HG03066 (cell line): ENCODE measurements around the gene MOCS2.
"Not testable (repeated sequence)": the region's sequence is repeated elsewhere in the genome, so short reads cannot be mapped to it uniquely, and the experiment has no call there.

Experiments
- ATAC-seq: cut with Tn5 transposase; IDR thresholded peaks from one replicate; pipeline ENCODE4 v1.9.1; 2021; ENCODE audit warnings: low read depth; ENCODE audit not compliant: unreplicated experiment

MOCS2 gene, protein sequence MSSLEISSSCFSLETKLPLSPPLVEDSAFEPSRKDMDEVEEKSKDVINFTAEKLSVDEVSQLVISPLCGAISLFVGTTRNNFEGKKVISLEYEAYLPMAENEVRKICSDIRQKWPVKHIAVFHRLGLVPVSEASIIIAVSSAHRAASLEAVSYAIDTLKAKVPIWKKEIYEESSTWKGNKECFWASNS

DNA sequence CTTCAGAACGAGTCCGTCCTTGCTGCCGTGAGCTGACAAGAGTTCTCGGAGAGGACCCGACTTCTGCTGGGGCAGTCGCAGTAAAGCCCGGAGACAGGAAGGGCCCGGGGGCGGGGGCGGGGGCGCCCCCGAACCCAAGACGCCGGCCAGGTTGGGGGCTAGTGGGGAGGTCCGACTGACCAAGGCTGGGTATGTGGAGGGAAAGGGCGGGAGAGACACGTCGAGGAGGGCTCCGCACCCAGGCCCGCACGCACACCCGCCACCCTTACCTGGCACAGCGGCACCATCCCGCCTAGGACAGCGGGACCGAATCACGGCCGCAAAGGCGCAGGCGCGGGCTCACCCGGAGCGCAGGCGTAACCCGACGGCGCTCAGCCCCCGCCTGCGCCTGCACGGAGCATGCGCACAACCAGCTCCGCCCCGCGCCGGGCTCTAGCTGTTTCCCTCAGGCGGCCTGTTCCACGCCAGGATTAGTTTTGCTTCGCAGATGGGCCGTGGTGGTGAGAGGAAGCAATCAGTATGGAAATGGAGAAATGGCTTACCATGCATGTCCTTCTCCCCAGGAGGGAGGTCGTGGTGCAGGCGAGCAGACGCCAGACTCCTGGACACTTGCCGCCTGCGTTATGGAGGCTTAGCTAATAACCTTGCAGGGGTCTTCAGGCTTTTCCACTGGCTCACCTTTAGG, at the start of gene MOCS2:
Gene MOCS2 (minus strand): TSS at position 315 of the 685 bp plus-strand sequence. CDS start 2,583 bp downstream, outside the sequence.
- peak; percentile 92 for ATAC-seq

DNA sequence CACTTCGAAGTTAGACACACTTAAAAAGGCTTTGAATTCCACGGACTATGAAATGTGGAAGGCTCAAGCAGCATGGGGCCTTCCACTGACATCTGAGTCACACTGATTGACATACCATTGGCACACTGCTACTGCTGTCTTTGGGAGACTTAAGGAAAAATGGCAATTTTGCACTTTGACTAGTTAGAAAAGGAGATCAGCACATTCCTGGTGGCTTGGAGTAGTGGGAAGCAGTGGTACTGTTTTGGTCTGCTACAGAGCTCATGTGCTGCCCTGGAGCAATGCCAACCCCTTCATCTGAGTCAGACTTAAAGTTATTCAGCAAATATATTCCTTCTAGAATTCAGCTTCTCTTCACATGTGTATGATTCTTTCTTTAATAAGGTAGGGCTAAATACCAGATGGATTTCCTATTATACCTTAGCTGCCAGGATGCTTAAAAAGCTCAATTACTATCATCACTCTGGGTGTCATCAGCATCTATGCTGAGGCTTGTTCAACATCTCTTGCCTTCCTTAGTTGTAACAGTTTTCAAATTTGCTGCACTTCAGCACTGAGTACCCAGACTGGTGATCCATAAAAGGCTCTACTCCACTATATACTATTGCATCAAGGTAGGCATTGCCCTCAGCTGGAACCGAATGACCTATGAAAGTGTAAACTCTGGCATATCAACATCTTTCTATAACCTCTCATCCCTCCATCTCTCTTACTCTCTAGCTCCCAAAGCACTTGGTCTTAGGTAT, 42.3 kb upstream of the MOCS2 start:
- ATAC-seq: no peak

DNA sequence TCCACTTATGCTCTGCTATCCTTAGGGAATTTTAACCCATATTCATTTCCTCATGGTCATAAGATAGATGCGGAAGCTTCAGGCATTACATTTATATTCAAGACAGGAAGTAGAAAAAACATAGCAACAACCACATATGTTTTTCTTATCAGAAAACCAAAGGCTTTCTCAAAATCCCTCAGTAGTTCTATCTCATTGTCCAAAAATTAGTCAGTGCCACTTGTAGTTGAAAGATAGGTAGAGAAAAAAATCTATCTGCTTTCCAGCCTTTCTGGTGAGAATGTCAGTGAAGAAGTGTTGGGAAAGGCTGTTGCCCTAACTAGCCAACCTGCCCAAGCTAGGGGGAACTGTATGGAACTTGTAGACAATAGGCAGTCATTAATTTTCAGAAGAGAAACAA, 23.5 kb upstream of the MOCS2 start:
- ATAC-seq: no peak

DNA sequence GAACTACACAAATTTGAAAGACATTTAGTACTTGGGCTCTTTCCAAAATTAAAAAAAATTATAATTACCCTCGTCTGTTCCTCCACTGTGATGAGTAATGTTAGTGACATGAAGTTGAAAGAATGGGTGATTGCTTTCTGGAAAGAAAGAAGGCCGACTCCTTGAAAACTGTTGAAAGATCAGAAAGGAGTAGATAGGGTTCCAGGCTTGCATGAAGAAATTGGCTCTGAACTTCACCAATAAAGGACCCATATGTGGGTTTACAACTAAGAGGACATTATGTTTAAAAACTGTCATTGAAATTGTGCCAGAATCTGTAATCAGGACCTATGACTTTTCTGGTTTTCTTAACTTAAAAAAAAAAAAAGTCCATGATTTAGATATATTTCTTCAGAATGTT, 20.7 kb upstream of the MOCS2 start:
- ATAC-seq: no peak

DNA sequence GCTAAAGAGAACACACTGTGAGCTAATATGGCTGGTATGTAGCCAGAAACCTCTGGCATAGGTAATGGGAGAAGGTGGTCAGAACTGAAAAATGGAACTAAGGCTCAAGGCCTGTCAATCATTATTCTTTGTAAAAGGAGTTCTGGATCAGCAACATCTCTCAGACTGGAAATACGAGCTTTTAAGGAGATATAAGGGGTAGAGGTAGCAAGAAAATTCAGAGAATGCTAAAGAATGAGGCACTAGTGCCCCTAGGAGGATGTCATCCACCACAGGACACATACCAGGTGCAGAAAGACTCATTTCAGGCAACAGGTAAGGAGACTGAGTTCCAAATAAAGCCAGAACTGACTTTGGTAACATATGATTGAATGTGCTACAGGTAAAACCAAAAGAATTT, 18.9 kb upstream of the MOCS2 start:
- ATAC-seq: no peak

DNA sequence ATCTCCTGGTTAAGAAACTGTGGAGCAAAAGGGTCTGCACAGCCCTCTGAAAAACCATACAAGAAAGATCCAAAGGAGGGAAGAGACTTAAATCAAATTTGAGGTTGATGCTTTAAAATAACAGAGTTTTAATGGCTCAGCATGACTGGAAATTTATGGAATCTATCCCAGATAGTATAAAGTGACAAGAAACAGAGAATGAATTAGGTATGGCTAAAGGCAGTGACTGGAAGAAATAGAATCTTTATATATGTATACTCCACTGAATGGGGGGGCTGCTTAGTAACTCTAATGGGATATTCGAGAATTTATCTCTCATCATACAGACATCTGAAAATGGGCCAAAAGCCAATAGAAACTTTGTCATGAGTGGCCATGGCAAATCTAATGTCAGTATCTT, 17.6 kb upstream of the MOCS2 start:
- no peak for ATAC-seq

DNA sequence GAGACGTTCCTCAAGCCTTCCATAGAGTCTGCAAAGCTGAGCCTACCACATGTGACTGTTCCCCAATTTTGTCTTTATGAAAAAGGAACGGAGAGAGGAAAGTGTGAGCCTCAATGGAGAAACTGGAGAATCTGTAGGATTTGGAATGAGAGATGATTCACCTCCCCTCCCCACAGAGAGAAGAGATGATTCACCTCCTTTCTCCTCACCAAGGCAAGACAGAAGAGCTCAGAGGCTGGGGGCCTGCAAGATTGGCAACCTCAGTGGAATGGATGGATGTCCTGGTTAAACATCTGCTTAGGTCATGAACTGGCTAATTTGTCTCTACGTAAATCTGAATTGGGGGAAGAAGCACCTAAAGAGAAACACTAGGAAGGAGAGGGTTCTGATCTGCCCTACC, 17.0 kb upstream of the MOCS2 start:
- ATAC-seq: no peak

DNA sequence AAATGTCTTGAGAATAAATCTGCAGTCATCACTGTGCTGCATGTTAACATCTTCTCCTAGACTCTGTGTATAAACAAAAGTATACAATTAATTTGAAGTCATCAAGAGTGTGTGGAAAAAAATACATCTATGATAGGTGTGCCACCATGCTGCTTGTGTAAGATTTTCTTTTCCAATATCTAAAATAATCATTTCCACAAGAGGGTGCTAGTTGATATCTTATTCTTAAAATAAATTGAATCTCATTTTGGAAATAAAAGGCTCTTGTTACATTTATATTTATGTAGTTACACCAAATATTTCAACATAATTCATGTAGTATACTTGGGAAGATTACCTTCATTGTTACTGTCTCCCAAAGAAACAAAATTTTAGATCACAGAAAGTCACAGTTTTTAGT, 14.1 kb upstream of the MOCS2 start:
- ATAC-seq: no peak

DNA sequence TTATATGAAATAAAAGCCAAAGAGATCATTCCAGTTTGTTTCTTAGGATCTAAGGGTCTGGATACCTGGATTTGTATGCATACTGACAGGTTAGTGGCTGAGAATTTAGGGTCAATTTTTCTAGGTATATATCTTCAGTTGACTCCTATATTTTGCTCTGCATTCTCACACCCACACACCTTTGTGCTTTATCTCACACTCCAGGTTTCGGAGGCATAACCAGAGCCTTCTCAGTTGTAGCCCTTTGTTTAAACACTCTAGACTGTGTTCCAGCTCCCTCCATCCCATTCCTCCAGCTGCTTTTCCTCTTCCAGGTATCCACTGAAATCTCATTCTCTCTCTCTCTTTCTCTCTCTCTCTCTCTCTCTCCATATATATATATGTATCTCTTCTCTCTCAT, 10.6 kb upstream of the MOCS2 start:
- ATAC-seq: no peak

DNA sequence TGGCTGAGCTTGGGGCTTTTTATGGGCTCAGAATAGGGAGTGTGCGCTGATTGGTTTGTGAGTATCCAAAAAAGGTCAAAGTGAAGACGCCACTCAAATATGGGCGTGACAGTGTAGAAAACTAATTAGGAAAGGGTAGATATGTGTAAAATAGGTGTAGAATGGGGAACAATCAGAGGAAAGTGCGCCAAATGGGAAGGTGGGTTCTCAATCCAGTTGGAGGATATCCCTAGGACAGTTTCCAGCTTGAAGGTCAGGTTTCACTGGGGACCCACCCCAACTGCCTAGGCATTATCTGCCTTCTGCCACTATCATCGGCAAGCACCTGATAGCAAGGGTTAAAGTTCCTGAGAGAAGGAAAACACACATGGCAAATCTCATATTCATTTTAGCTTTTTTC, 9.3 kb upstream of the MOCS2 start:
- no peak for ATAC-seq

DNA sequence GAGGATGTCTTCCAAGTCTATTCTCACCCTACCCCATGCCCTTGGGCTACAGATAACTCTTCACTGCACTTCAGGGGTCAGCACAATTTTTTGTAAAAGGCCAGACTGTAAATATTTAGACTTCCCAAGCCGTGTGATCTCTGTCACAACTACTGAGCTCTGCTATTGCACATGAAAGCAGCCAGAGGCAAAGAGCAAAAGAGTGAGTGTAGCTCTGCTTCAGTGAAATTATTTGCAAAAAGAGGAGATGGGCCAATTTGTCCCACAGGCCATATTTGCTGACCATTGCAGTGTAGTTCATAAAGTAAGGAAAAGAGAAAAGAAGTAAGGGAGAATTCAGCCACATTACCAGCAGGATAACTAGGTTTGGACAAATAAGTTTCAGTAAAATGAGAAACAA, 7.0 kb upstream of the MOCS2 start:
- ATAC-seq: no peak

DNA sequence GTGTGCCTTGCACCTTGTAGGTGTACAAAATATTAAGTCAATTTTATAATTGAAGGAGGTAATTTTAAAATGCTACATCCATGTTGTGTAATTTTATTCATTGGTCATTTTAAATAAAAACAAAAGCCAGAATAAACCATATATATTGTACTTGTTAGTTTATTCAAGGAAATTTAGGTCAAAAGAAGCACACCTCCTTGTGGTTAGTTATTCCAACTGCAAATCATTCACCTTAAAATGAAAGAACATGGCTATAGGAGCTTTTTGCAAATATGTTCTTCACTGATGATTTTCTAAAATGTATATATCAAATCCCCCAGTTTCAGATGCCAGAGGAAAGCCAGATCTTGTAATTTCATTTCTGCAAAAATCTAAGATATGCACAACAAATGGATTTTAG, 5.4 kb upstream of the MOCS2 start:
- no peak for ATAC-seq

DNA sequence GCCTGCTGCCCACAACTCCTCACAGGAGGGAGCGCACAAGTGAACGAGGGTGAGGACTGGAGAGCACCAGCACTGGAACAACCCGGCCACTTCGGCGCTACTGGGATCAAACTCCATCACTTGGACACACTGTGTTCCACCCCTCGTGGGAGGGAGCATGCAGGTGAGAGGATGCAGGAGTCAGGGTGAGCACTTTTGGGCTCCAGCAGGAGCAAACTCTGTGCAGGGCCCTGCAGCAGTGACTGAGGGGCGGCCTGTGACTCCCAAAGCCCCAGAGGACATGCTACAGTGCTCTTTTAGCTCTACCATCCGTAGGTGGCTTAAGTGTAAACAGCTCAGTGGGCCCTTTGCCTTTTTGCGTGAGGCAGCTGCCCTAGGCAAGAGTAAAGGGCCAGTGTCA, 4.4 kb upstream of the MOCS2 start:
- ATAC-seq: no peak

DNA sequence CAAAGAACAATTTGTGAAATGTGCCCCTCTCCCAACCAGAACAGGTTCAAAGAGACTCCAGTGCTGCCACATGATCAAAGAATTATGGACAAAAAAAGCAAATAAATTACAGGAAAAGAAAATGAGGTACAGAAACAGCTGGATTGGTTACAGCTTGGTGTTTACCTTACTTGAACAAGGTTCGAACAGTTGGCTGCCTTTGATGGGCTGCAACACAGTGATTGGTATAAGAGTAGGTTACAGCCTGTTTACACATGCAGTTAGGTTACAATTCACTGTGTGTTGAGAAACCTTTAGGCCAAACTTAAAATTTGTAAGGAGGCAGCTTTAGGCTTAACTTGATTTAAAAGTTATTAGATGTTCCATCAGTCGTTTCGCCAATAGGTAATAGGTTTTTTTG, 3.4 kb upstream of the MOCS2 start:
- no peak for ATAC-seq

DNA sequence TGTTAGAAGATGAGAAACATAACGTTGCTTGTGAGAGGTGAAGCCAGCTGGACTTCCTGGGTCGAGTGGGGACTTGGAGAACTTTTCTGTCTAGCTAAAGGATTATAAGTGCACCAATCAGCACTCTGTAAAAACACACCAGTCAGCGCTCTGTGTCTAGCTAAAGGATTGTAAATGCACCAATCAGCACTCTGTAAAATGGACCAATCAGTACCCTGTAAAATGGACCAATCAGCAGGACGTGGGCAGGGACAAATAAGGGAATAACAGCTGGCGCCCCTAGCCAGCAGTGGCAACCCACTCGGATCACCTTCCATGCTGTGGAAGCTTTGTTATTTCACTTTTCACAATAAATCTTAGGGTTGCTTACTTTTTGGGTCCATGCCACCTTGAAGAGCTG, 2.8 kb upstream of the MOCS2 start:
- ATAC-seq: not testable (repeated sequence)

DNA sequence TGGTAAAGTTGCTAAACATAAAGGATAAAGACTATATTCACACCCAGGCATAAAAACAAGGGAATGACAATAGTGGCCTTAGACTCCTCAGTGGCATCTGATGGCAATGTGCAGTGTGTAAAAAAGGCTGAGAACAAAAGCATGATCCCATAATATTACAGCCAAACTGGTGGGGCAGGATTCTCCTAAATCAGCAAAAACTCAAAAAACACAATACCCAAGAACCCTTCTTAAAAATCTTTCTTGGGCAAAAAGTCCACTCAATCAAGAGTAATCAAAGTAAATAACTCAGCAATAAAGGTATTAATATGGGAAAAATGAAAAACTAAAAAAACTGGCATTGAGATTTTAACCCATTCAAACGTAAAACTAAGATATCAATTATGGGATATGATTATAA, 1.6 kb upstream of the MOCS2 start:
- ATAC-seq: no peak

DNA sequence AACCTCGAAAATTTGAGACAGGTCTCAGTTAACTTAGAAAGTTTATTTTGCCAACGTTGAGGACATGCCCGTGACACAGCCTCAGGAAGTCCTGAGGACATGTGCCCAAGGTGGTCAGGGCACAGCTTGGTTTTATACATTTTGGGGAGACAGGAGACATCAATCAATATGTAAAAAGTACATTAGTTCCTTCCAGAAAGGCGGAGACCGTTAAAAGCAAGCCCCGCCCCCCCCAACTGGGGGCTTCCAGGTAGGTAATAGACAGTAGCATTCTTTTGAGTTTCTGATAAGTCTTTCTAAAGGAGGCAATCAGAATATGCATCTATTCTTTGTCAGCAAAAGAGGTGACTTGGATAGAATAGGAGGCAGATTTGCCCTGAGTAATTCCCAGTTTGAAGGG, 599 bp upstream of the MOCS2 start:
- peak; percentile 7 for ATAC-seq

DNA sequence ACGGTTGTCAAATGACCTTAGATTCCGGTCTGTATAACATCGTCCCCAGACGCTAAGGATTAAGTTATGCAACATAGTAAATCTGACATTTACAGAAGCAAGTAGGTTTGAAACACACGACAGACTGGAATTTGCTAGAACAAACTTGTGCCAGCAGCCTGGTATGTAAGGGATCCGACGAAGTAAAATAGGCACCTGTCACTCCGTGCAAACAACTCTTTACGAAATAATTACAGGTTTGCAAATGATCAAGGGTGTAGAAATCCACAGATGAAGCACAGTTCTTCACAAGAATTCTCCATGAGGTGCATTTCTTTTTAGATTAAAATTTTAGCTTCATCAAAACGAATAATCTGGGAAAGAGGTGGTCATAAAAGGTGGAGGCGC, 508 bp downstream of the MOCS2 start:
- peak; percentile 8 for ATAC-seq

DNA sequence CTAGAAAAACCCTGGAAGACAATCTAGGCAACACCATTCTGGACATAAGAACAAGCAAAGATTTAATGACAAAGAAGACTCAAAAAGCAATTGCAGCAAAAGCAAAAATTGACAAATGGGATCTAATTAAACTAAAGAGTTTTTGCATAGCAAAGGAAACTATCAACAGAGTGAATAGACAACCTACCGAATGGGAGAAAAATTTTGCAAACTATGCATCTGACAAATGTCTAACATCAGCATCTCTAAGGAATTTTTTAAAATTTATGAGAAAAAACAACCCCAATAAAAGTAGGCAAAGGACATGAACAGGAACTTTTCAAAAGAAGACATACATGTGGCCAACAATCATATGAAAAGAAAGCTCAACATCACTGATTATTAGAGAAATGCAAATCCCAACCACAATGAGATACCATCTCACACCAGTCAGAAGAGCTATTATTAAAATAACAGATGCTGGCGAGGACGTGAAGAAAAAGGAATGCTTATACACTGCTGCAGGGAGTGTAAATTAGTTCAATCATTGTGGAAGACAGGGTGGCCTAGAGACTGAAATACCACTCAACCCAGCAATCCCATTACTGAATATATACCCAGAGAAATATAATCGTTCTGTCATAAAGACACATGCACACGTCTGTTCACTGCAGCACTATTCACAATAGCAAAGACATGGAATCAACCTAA, 3.8 kb downstream of the MOCS2 start:
- ATAC-seq: no peak

DNA sequence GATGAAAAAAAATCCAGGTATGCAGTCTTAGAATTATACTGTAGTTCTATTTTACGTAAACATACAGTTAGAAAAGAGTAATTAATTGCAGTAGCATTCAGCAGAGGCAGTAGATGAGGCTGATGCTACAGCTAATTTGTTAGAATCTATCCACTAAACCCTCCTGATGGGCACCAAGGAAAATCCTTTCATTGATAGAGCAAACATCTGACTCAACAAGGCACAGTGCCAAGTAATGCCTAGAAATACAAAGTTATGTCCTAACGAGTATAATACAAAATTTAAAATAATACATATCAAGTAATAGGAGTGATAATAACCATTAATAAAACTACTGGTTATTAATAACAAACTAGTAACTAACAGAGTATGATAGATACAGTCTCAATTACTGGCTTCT, 9.0 kb downstream of the MOCS2 start:
- ATAC-seq: no peak

DNA sequence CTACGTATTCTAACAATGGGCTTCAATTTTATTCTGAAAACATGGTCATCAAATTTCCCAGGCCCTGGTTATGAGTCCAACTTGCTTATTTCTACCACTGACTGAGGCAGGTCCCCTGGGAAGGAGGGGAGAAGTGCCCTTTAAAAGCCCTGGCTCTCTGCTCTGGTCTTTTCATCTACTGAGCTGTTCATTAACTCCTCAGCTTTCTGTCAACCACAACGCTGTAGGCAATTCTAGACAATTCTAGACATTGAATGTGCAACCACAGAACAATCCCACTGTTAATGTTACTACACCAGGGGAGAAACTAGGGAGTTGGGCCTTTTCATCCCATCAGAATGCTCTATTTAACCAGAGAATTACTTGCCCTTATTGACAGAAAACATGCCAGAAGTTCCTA, 10.0 kb downstream of the MOCS2 start:
- no peak for ATAC-seq
